Natural killer cell treated with Interleukin-12 subunit alpha and Interleukin-12 subunit beta and Interleukin-15 and Interleukin-18, amount 100 ng/mL, for 72 hours (primary cell): ENCODE results near the gene PPT2. TPM values are rescaled to one million over a fixed set of nuclear protein-coding genes. Genes with fewer than 3 reads are reported as not detected.

Experiments used
- ATAC-seq, 2 donors: fragments of 150-1000 bp; cut with Tn5 transposase in 1 of 2; sonication (Bioruptor Pico), chemical (Tn5 transposase) in 1 of 2; 2 replicates each; pipeline ENCODE4 v1.10.0; 2021
- DNase-seq: peaks from one replicate; pipeline ENCODE4 v3.0.0; 2022; ENCODE audit warnings: low spot score
- H3K27ac Mint-ChIP-seq, 2 donors: 1 replicate in 1 of 2; 2 replicates in 1 of 2; pipeline ENCODE4 v1.8.0; 2022; ENCODE audit warnings: mixed read lengths in 2 of 2, mild to moderate bottlenecking in 1 of 2, moderate library complexity in 1 of 2
- H3K27me3 Mint-ChIP-seq, 2 donors: 1 replicate in 1 of 2; 2 replicates in 1 of 2; pipeline ENCODE4 v1.8.0; 2022; ENCODE audit warnings: mixed read lengths in 2 of 2
- H3K36me3 Mint-ChIP-seq: one replicate; pipeline ENCODE4 v1.8.0; 2022; ENCODE audit warnings: mixed read lengths
- H3K4me1 Mint-ChIP-seq, 2 donors: 1 replicate in 1 of 2; 2 replicates in 1 of 2; pipeline ENCODE4 v1.8.0; 2022; ENCODE audit warnings: low read depth in 2 of 2, mixed read lengths in 2 of 2, mild to moderate bottlenecking in 1 of 2
- H3K4me3 Mint-ChIP-seq: one replicate; pipeline ENCODE4 v1.8.0; 2022; ENCODE audit warnings: mixed read lengths
- H3K9me3 Mint-ChIP-seq: 2 replicates; pipeline ENCODE4 v1.8.0; 2022; ENCODE audit warnings: mixed read lengths
- total RNA-seq, 2 donors: library from RNA; stranded (reverse); gene quantifications; one replicate each; pipeline ENCODE4 v1.2.3, GENCODE V29; 2022

PPT2 gene
- total RNA-seq, 2 donors from 2014 or later = 10.8 to 32.3 TPM

GRCh38 chr6:32168807-32169591 is 15.1 kb downstream of the PPT2 start:
- peaks cover 11 to 22% of the 10 kb centered on the region in 2 donors for H3K4me1 Mint-ChIP-seq
- DNase-seq (no peak), ATAC-seq (no peak)
- H3K36me3 Mint-ChIP-seq = no peaks in the 10 kb centered on the region
- no peaks in the 10 kb centered on the region for H3K9me3 Mint-ChIP-seq
- H3K27ac Mint-ChIP-seq = peak overlapping the region in 1 of 2 donors; percentile 48
- no peak overlapping the region for H3K4me3 Mint-ChIP-seq
- no peaks in the 10 kb centered on the region for H3K27me3 Mint-ChIP-seq

- Mint-ChIP-seq H3K27ac (no peak overlapping the region), H3K4me3 (no peak overlapping the region), H3K27me3 (no peaks in the 10 kb centered on the region), H3K4me1 (peaks cover 21 to 24% of the 10 kb centered on the region in 2 donors), H3K36me3 (no peaks in the 10 kb centered on the region), H3K9me3 (no peaks in the 10 kb centered on the region)
- no peak for DNase-seq
- no peak for ATAC-seq
Measured at GRCh38 chr6:32170294-32170693, 16.4 kb downstream of the PPT2 start.

GRCh38 chr6:32171234-32171633 is 17.3 kb downstream of the PPT2 start:
- no peak for DNase-seq
- no peaks in the 10 kb centered on the region for H3K27me3 Mint-ChIP-seq
- H3K4me1 Mint-ChIP-seq = peaks cover 24 to 29% of the 10 kb centered on the region in 2 donors
- no peak overlapping the region for H3K27ac Mint-ChIP-seq
- ATAC-seq = no peak
- no peaks in the 10 kb centered on the region for H3K9me3 Mint-ChIP-seq
- H3K4me3 Mint-ChIP-seq = no peak overlapping the region
- no peaks in the 10 kb centered on the region for H3K36me3 Mint-ChIP-seq

GRCh38 chr6:32173051-32173727 is 19.2 kb downstream of the PPT2 start:
- ATAC-seq = no peak
- H3K36me3 Mint-ChIP-seq = no peaks in the 10 kb centered on the region
- H3K4me3 Mint-ChIP-seq = no peak overlapping the region
- no peak overlapping the region for H3K27ac Mint-ChIP-seq
- peaks cover 43 to 44% of the 10 kb centered on the region in 2 donors for H3K4me1 Mint-ChIP-seq
- H3K9me3 Mint-ChIP-seq = no peaks in the 10 kb centered on the region
- peak; percentile 5 for DNase-seq
- H3K27me3 Mint-ChIP-seq = no peaks in the 10 kb centered on the region

- ATAC-seq (no peak), DNase-seq (peak; percentile 2)
- H3K4me1 Mint-ChIP-seq = peaks cover 55% of the 10 kb centered on the region in 2 donors
- H3K27me3 Mint-ChIP-seq = no peaks in the 10 kb centered on the region
- peak overlapping the region; percentile 56 for H3K4me3 Mint-ChIP-seq
- H3K9me3 Mint-ChIP-seq = no peaks in the 10 kb centered on the region
- no peaks in the 10 kb centered on the region for H3K36me3 Mint-ChIP-seq
- peak overlapping the region in 1 of 2 donors; percentile 52 for H3K27ac Mint-ChIP-seq
Measured at GRCh38 chr6:32174416-32174815, 20.5 kb downstream of the PPT2 start.

- no peak for DNase-seq
- no peaks in the 10 kb centered on the region for H3K36me3 Mint-ChIP-seq
- ATAC-seq = no peak
- H3K4me1 Mint-ChIP-seq = peaks cover 54 to 55% of the 10 kb centered on the region in 2 donors
- H3K9me3 Mint-ChIP-seq = no peaks in the 10 kb centered on the region
- H3K4me3 Mint-ChIP-seq = peak overlapping the region; percentile 93
- no peaks in the 10 kb centered on the region for H3K27me3 Mint-ChIP-seq
- peak overlapping the region; percentile 92 to 95 for H3K27ac Mint-ChIP-seq
Measured at GRCh38 chr6:32175322-32175710, 21.4 kb downstream of the PPT2 start.

GRCh38 chr6:32175711-32176475 is 22.0 kb downstream of the PPT2 start, which contains the start of gene AGPAT1:
AGPAT1 (minus strand) TSS chr6:32176084; CDS start chr6:32171496, 4,588 bp downstream.
- DNase-seq (peak; percentile 97), ATAC-seq (peak; percentile 72 to 77)
- Mint-ChIP-seq H3K4me3 (peak within 1 kb of the TSS; percentile 93), H3K4me1 (peaks cover 60 to 61% of the 10 kb centered on the region in 2 donors), H3K27ac (peak within 1 kb of the TSS; percentile 92 to 95), H3K27me3 (no peaks in the 10 kb centered on the region), H3K36me3 (no peaks in the 10 kb centered on the region), H3K9me3 (no peaks in the 10 kb centered on the region)

- DNase-seq = peak; percentile 22
- peak overlapping the region; percentile 92 to 95 for H3K27ac Mint-ChIP-seq
- no peak for ATAC-seq
Measured at GRCh38 chr6:32176476-32177182, 22.7 kb downstream of the PPT2 start.

GRCh38 chr6:32177183-32177787 is 23.3 kb downstream of the PPT2 start:
- H3K4me1 Mint-ChIP-seq = peaks cover 56 to 61% of the 10 kb centered on the region in 2 donors
- no peaks in the 10 kb centered on the region for H3K9me3 Mint-ChIP-seq

More at GRCh38 chr6:32176476-32177182, 22.7 kb downstream of the PPT2 start:
- no peaks in the 10 kb centered on the region for H3K36me3 Mint-ChIP-seq
- H3K9me3 Mint-ChIP-seq = no peaks in the 10 kb centered on the region
- H3K27me3 Mint-ChIP-seq = no peaks in the 10 kb centered on the region
- H3K4me3 Mint-ChIP-seq = peak overlapping the region; percentile 93
- H3K4me1 Mint-ChIP-seq = peaks cover 56 to 61% of the 10 kb centered on the region in 2 donors

GRCh38 chr6:32177788-32178546 is 24.0 kb downstream of the PPT2 start, which contains the start of gene RNF5:
RNF5 (plus strand) TSS chr6:32178405; CDS start chr6:32178512, 107 bp downstream.
- H3K27me3 Mint-ChIP-seq = no peaks in the 10 kb centered on the region
- ATAC-seq (peak; percentile 93 to 94), DNase-seq (peak; percentile 96)
- H3K9me3 Mint-ChIP-seq = no peaks in the 10 kb centered on the region
- H3K36me3 Mint-ChIP-seq = no peaks in the 10 kb centered on the region
- H3K4me3 Mint-ChIP-seq = peak within 1 kb of the TSS; percentile 93
- H3K4me1 Mint-ChIP-seq = peaks cover 54 to 61% of the 10 kb centered on the region in 2 donors
- peak within 1 kb of the TSS; percentile 92 to 95 for H3K27ac Mint-ChIP-seq

More at GRCh38 chr6:32177183-32177787, 23.3 kb downstream of the PPT2 start:
- no peak for DNase-seq
- ATAC-seq = no peak
- Mint-ChIP-seq H3K27ac (peak overlapping the region; percentile 92 to 95), H3K4me3 (peak overlapping the region; percentile 93), H3K27me3 (no peaks in the 10 kb centered on the region), H3K36me3 (no peaks in the 10 kb centered on the region)

- ATAC-seq = no peak
- Mint-ChIP-seq H3K27me3 (no peaks in the 10 kb centered on the region), H3K4me1 (peaks cover 48 to 57% of the 10 kb centered on the region in 2 donors), H3K27ac (peak overlapping the region; percentile 92 to 95), H3K9me3 (no peaks in the 10 kb centered on the region), H3K4me3 (peak overlapping the region; percentile 93), H3K36me3 (no peaks in the 10 kb centered on the region)
- peak; percentile 49 for DNase-seq
Measured at GRCh38 chr6:32178547-32179440, 24.9 kb downstream of the PPT2 start.
